Mesenteric fat pad (tissue), 1 donor: Measurements from ENCODE around the gene PASK. TPM values are rescaled to one million over a fixed set of nuclear protein-coding genes. Genes with fewer than 3 reads are reported as not detected.
A peak's percentile ranks its signal among the peaks of the same experiment; 100 is the strongest.

Experiments used
- DNase-seq: peaks from one replicate; pipeline ENCODE4 v3.0.0-alpha.2; 2020; ENCODE audit warnings: low spot score
- total RNA-seq: library from RNA; stranded (reverse); fragmentation: NEBNext Ultra II Directional; extraction: Animal tissue kit (Norgen Biotek cat#: 25700); gene quantifications from one replicate; pipeline ENCODE4 v1.2.1, GENCODE V29; 2021
- donor health status: DM: yes; HTN: yes; CAD: no.

PASK gene
- total RNA-seq, 1 donor from 2014 or later: 6.4 TPM

- DNase-seq: no peak
Measured at GRCh38 chr2:241084856-241085444, 64.3 kb downstream of the PASK start.

GRCh38 chr2:241083091-241083415 is 66.2 kb downstream of the PASK start:
- no peak for DNase-seq

GRCh38 chr2:241082341-241083090 is 66.8 kb downstream of the PASK start:
- DNase-seq: no peak

- DNase-seq: no peak
Measured at GRCh38 chr2:241081643-241082340, 67.5 kb downstream of the PASK start.

GRCh38 chr2:241081190-241081642 is 68.1 kb downstream of the PASK start:
- DNase-seq: no peak

- DNase-seq: no peak
Measured at GRCh38 chr2:241080405-241081189, 68.7 kb downstream of the PASK start.

- no peak for DNase-seq
Measured at GRCh38 chr2:241074901-241075540, 74.3 kb downstream of the PASK start.

- no peak for DNase-seq
Measured at GRCh38 chr2:241074065-241074818, 75.0 kb downstream of the PASK start.

- DNase-seq: no peak
Measured at GRCh38 chr2:241073166-241074064, 75.9 kb downstream of the PASK start.

- no peak for DNase-seq
Measured at GRCh38 chr2:241072553-241073165, 76.6 kb downstream of the PASK start.

- DNase-seq: no peak
Measured at GRCh38 chr2:241072151-241072550, 77.1 kb downstream of the PASK start.

GRCh38 chr2:241071677-241072111 is 77.6 kb downstream of the PASK start:
- no peak for DNase-seq

GRCh38 chr2:241070811-241071676 is 78.2 kb downstream of the PASK start:
- DNase-seq: no peak

- no peak for DNase-seq
Measured at GRCh38 chr2:241070361-241070760, 78.9 kb downstream of the PASK start.

GRCh38 chr2:241069821-241070281 is 79.4 kb downstream of the PASK start:
- DNase-seq: peak; percentile 89

GRCh38 chr2:241068942-241069810 is 80.1 kb downstream of the PASK start:
- DNase-seq: no peak
